A549 (cell line): ENCODE results near the gene FAM53B. TPM values are rescaled to one million over a fixed set of nuclear protein-coding genes. Genes with fewer than 3 reads are reported as not detected.

Source experiments
- ATAC-seq, 2 experiments: fragments of 200-7000 bp in 1 of 2; fragments of >200 bp in 1 of 2; cut with Nextera tagmentation in 1 of 2; cut with Tn5 transposase in 1 of 2; 3 replicates each; pipeline versions ENCODE4 v1.8.0 to v1.9.1; 2018 to 2020; ENCODE audit warnings: mild to moderate bottlenecking in 1 of 2, moderate library complexity in 1 of 2
- CTCF ChIA-PET: fragments of 300-600 bp; sonication (Branson Sonifier 250); formaldehyde crosslinking; extraction: SDS; loops from one replicate; lab custom pipeline; 2021; ENCODE audit warnings: antibody characterized with exemption, inconsistent platforms; lab: Yijun Ruan, JAX
- POLR2A ChIA-PET: fragments of 350-600 bp; formaldehyde crosslinking; extraction: SDS; loops from one replicate; lab custom pipeline; 2021; ENCODE audit warnings: antibody characterized with exemption, inconsistent platforms; lab: Yijun Ruan, JAX
- DNase-seq, 2 experiments: peaks; one replicate each; pipeline versions ENCODE4 v3.0.0 to v3.0.0-alpha.2; 2011 to 2016; ENCODE audit warnings: low read depth in 1 of 2, low spot score in 1 of 2
- FAIRE-seq: peaks from 2 replicates; lab custom pipeline; 2011; peaks lifted over from hg19 to GRCh38; lab: Jason Lieb, UNC
- H3K27ac ChIP-seq, 2 experiments: fragments of >200 bp; sonication (Bioruptor Twin); formaldehyde crosslinking; 3 replicates each; pipeline ENCODE4 v1.5.1; 2016 to 2017
- H3K4me1 ChIP-seq: fragments of >200 bp; sonication (Bioruptor Twin); formaldehyde crosslinking; 3 replicates; pipeline ENCODE4 v1.6.1; 2016
- H3K4me2 ChIP-seq: fragments of >200 bp; sonication (Bioruptor Twin); formaldehyde crosslinking; 3 replicates; pipeline ENCODE4 v1.6.1; 2016
- H3K4me3 ChIP-seq: fragments of >200 bp; sonication (Bioruptor Twin); formaldehyde crosslinking; 3 replicates; pipeline ENCODE4 v1.5.1; 2016
- H3K9me3 ChIP-seq: fragments of >200 bp; sonication (Bioruptor Twin); formaldehyde crosslinking; 3 replicates; pipeline ENCODE4 v1.6.1; 2016
- ATOH8 ChIP-seq: fragments of 250-450 bp; sonication (Bioruptor Pico); IDR thresholded peaks from 2 replicates; pipeline ENCODE4 v1.5.0; 2020; ENCODE audit warnings: low read depth, mild to moderate bottlenecking, moderate library complexity
- CBX2 ChIP-seq: fragments of 200-600 bp; sonication (generic); IDR thresholded peaks from 2 replicates; pipeline ENCODE4 v1.6.1; 2016; ENCODE audit warnings: low read depth, mild to moderate bottlenecking, borderline replicate concordance
- CEBPB ChIP-seq, 2 experiments: fragments of >200 bp in 1 of 2; sonication (Bioruptor Twin) in 1 of 2; formaldehyde crosslinking in 1 of 2; IDR thresholded peaks; 2 replicates each; pipeline ENCODE4 v1.6.1; 2012 to 2016
- CHD4 ChIP-seq: fragments of 200-600 bp; sonication (generic); IDR thresholded peaks from 2 replicates; pipeline ENCODE4 v1.6.1; 2016; ENCODE audit warnings: antibody characterized with exemption, mild to moderate bottlenecking, borderline replicate concordance
- CTCF ChIP-seq: fragments of >200 bp; sonication (Bioruptor Twin); formaldehyde crosslinking; IDR thresholded peaks from 3 replicates; pipeline ENCODE4 v1.5.1; 2016
- E2F6 ChIP-seq: IDR thresholded peaks from 2 replicates; pipeline ENCODE4 v1.6.1; 2012; ENCODE audit warnings: low read depth, borderline replicate concordance
- EHF ChIP-seq: fragments of 250-450 bp; sonication (Bioruptor Pico); IDR thresholded peaks from 2 replicates; pipeline ENCODE4 v1.5.0; 2020; ENCODE audit warnings: mild to moderate bottlenecking
- EHMT2 ChIP-seq: fragments of 200-600 bp; sonication (generic); IDR thresholded peaks from 2 replicates; pipeline ENCODE4 v1.6.1; 2016; ENCODE audit warnings: antibody characterized with exemption, low read depth, mild to moderate bottlenecking, moderate library complexity
- JUN ChIP-seq, 2 experiments: fragments of >200 bp; sonication (Bioruptor Twin); formaldehyde crosslinking; IDR thresholded peaks; 2 replicates in 1 of 2; 3 replicates in 1 of 2; pipeline ENCODE4 v1.6.1; 2016 to 2017
- KDM5A ChIP-seq: fragments of 200-600 bp; sonication (generic); IDR thresholded peaks from 2 replicates; pipeline ENCODE4 v1.6.1; 2016; ENCODE audit warnings: antibody characterized with exemption, mild to moderate bottlenecking
- MAX ChIP-seq: IDR thresholded peaks from 2 replicates; pipeline ENCODE4 v1.6.1; 2012
- MAZ ChIP-seq: fragments of 150-350 bp; IDR thresholded peaks from 2 replicates; pipeline ENCODE4 v1.6.1; 2014; ENCODE audit warnings: antibody characterized with exemption, low read depth, low read length, borderline replicate concordance
- MYC ChIP-seq: IDR thresholded peaks from 2 replicates; pipeline ENCODE4 v1.6.1; 2012; ENCODE audit warnings: mild to moderate bottlenecking, inconsistent platforms, low read length, improper control_type of control experiment, borderline replicate concordance
- PHF8 ChIP-seq: fragments of 200-600 bp; sonication (generic); IDR thresholded peaks from 2 replicates; pipeline ENCODE4 v1.6.1; 2016; ENCODE audit warnings: low read depth, mild to moderate bottlenecking, antibody characterized with exemption, moderate library complexity, borderline replicate concordance
- RFX5 ChIP-seq: fragments of 450-650 bp; IDR thresholded peaks from 2 replicates; pipeline ENCODE4 v1.7.1; 2014; ENCODE audit warnings: antibody characterized with exemption, mild to moderate bottlenecking, moderate library complexity
- ZFP36 ChIP-seq: fragments of 450-650 bp; IDR thresholded peaks from 2 replicates; pipeline ENCODE4 v1.6.1; 2014; ENCODE audit warnings: borderline replicate concordance; ENCODE audit not compliant: partially characterized antibody
- ZSCAN20 ChIP-seq: fragments of 250-450 bp; sonication (Bioruptor Pico); IDR thresholded peaks from 2 replicates; pipeline ENCODE4 v1.8.0; 2022; ENCODE audit warnings: mild to moderate bottlenecking, moderate library complexity
- WGBS: methylation state at CpG from one replicate; pipeline ENCODE4 v1.1.6; 2017; ENCODE audit errors: missing lambda C conversion rate; 5-methylcytosine and 5-hydroxymethylcytosine counted together
- polyA plus RNA-seq, 4 experiments: library from polyadenylated mRNA; depleted of rRNA in 3 of 4; stranded (reverse); fragments of >200 nt; fragmentation: RNase III in 1 of 4; extraction: RNeasy Plus Mini Kit Qiagen cat#74134 plus additional on column Dnase treatment in 1 of 4; gene quantifications; 2 replicates in 3 of 4; 3 replicates in 1 of 4; pipeline ENCODE4 v1.2.3, GENCODE V29; 2011 to 2017

FAM53B gene
- polyA plus RNA-seq, 2 of the 4 experiments (the other 2 are of a cell fraction): 5.1 to 8.5 TPM

GRCh38 chr10:124701435-124701834 is 42.7 kb downstream of the FAM53B start:
- CTCF ChIA-PET: interaction anchor here (1.2 kb wide), 1 partner anchor 172 kb away, joined by 3 read pairs; no protein-coding TSS in a partner anchor
- no peak overlapping the region for H3K4me2 ChIP-seq
- WGBS: 91% methylated on average over 6 of the region's 6 CpGs
- ATAC-seq (no peak), DNase-seq (no peak), FAIRE-seq (no peak)
- no peak overlapping the region for H3K4me3 ChIP-seq
- H3K27ac ChIP-seq: no peak overlapping the region
- TF ChIP-seq CEBPB (IDR thresholded peaks at IDR 0.05): no peak
- TF ChIP-seq EHF (CRISPR knock-in tag): no peak
- no peaks in the 10 kb centered on the region for H3K9me3 ChIP-seq
- H3K4me1 ChIP-seq: no peaks in the 10 kb centered on the region
- POLR2A ChIA-PET: no interaction called here

GRCh38 chr10:124701038-124701365 is 43.2 kb downstream of the FAM53B start:
- Histone ChIP-seq H3K4me1 (no peaks in the 10 kb centered on the region), H3K27ac (no peak overlapping the region), H3K4me3 (no peak overlapping the region), H3K4me2 (no peak overlapping the region), H3K9me3 (no peaks in the 10 kb centered on the region)
- ChIA-PET CTCF (interaction anchor here (1.2 kb wide), 1 partner anchor 172 kb away, joined by 3 read pairs; no protein-coding TSS in a partner anchor), POLR2A (no interaction called here)
- ATAC-seq: no peak
- TF ChIP-seq MAZ (no peak), JUN (IDR thresholded peaks at IDR 0.05) (no peak), KDM5A (no peak), MYC (no peak), CBX2 (no peak), ZFP36 (no peak)
- DNase-seq: no peak
- WGBS: no CpG with 5 or more reads among the region's 1 CpG
- no peak for FAIRE-seq

GRCh38 chr10:124700293-124701037 is 43.7 kb downstream of the FAM53B start:
- no peak for TF ChIP-seq PHF8
- TF ChIP-seq CTCF: no peak
- TF ChIP-seq EHF (CRISPR knock-in tag): no peak
- no peak for TF ChIP-seq KDM5A
- TF ChIP-seq ATOH8 (CRISPR knock-in tag): no peak
- no peak for TF ChIP-seq CHD4
- no peak for TF ChIP-seq RFX5
- TF ChIP-seq E2F6: no peak
- no peak for TF ChIP-seq EHMT2
- no peak for TF ChIP-seq MAX
- TF ChIP-seq ZSCAN20 (CRISPR knock-in tag): no peak
- TF ChIP-seq, all 56 proteins: peak for 0
- FAIRE-seq (no peak), DNase-seq (no peak), ATAC-seq (no peak)
- H3K9me3 ChIP-seq: no peaks in the 10 kb centered on the region
- H3K4me3 ChIP-seq: no peak overlapping the region
- H3K4me2 ChIP-seq: no peak overlapping the region
- H3K27ac ChIP-seq: no peak overlapping the region
- POLR2A ChIA-PET: no interaction called here
- WGBS: 96% methylated on average over 26 of the region's 26 CpGs
- no peaks in the 10 kb centered on the region for H3K4me1 ChIP-seq
- CTCF ChIA-PET: interaction anchor here (1.2 kb wide), 1 partner anchor 171 kb away, joined by 3 read pairs; no protein-coding TSS in a partner anchor
